ENCODE results near the gene MRPL34. TPM values are rescaled to one million over a fixed set of nuclear protein-coding genes. Genes with fewer than 3 reads are reported as not detected.
A peak's percentile ranks its signal among the peaks of the same experiment; 100 is the strongest.

The MRPL34 gene
- total and polyA plus RNA-seq, 10 donors, result 37.5 to 153 (median 74.7) TPM

GRCh38 chr19:17296273-17296672 lies 9.4 kb upstream of the MRPL34 start:
- Histone ChIP-seq H3K4me3 (no peak overlapping the region), H3K36me3 (peaks cover 0 to 44% (median 10%) of the 10 kb centered on the region in 6 donors), H3K27me3 (replicated peaks in 1 of 7) (no peaks in the 10 kb centered on the region), H3K27ac (peak overlapping the region in 3 of 8 donors; percentile 1 to 32 (median 23)), H3K4me1 (peaks cover 0 to 46% (median 11%) of the 10 kb centered on the region in 6 donors), H3K9me3 (peaks cover 0 to 8% (median 7%) of the 10 kb centered on the region in 8 donors)
- no peak for DNase-seq
- WGBS, 5 donors, result 61 to 69% (median 66%) methylated on average over 4 of the region's 4 CpGs
- TF ChIP-seq CTCF (IDR thresholded peaks at IDR 0.05 in 8 of 11, conservative IDR thresholded peaks at IDR 0.05 in 3 of 11) (no peak), POLR2AphosphoS5 (IDR thresholded peaks at IDR 0.05) (peak in 1 of 3 donors; percentile 56)
- intact Hi-C loops (cut with DNase I; ENCODE audit: low total_unique reads), result no loop called here

GRCh38 chr19:17296976-17297375 lies 8.7 kb upstream of the MRPL34 start:
- WGBS, 5 donors, result 80 to 91% (median 89%) methylated on average over 6 of the region's 6 CpGs

GRCh38 chr19:17300992-17301619 lies 4.6 kb upstream of the MRPL34 start:
- Histone ChIP-seq H3K4me1 (peaks cover 22 to 51% (median 38%) of the 10 kb centered on the region in 6 donors), H3K27me3 (replicated peaks in 1 of 7) (no peaks in the 10 kb centered on the region), H3K27ac (no peak overlapping the region), H3K9me3 (peaks cover 0 to 8% (median 7%) of the 10 kb centered on the region in 8 donors), H3K4me3 (no peak overlapping the region), H3K36me3 (peaks cover 0 to 36% (median 10%) of the 10 kb centered on the region in 6 donors)
- no peak for TF ChIP-seq CTCF (IDR thresholded peaks at IDR 0.05 in 8 of 11, conservative IDR thresholded peaks at IDR 0.05 in 3 of 11)
- WGBS, 5 donors, result 95 to 96% (median 95%) methylated on average over 33 to 51 of the region's 51 CpGs
- DNase-seq, result peak; percentile 77
- intact Hi-C loops (cut with DNase I; ENCODE audit: low total_unique reads), result no loop called here

More at GRCh38 chr19:17296976-17297375, 8.7 kb upstream of the MRPL34 start:
- peaks cover under 1 to 46% (median 11%) of the 10 kb centered on the region in 6 donors for H3K4me1 ChIP-seq
- H3K36me3 ChIP-seq, result peaks cover 0 to 46% (median 10%) of the 10 kb centered on the region in 6 donors
- no peak overlapping the region for H3K4me3 ChIP-seq
- H3K9me3 ChIP-seq, result peaks cover 0 to 8% (median 7%) of the 10 kb centered on the region in 8 donors
- TF ChIP-seq POLR2A (IDR thresholded peaks at IDR 0.05) (no peak), CTCF (IDR thresholded peaks at IDR 0.05 in 8 of 11, conservative IDR thresholded peaks at IDR 0.05 in 3 of 11) (no peak), POLR2AphosphoS5 (IDR thresholded peaks at IDR 0.05) (no peak)
- intact Hi-C loops (cut with DNase I; ENCODE audit: low total_unique reads), result no loop called here
- no peak overlapping the region for H3K27ac ChIP-seq
- no peaks in the 10 kb centered on the region for H3K27me3 ChIP-seq (replicated peaks in 1 of 7)
- DNase-seq, result no peak

DNA sequence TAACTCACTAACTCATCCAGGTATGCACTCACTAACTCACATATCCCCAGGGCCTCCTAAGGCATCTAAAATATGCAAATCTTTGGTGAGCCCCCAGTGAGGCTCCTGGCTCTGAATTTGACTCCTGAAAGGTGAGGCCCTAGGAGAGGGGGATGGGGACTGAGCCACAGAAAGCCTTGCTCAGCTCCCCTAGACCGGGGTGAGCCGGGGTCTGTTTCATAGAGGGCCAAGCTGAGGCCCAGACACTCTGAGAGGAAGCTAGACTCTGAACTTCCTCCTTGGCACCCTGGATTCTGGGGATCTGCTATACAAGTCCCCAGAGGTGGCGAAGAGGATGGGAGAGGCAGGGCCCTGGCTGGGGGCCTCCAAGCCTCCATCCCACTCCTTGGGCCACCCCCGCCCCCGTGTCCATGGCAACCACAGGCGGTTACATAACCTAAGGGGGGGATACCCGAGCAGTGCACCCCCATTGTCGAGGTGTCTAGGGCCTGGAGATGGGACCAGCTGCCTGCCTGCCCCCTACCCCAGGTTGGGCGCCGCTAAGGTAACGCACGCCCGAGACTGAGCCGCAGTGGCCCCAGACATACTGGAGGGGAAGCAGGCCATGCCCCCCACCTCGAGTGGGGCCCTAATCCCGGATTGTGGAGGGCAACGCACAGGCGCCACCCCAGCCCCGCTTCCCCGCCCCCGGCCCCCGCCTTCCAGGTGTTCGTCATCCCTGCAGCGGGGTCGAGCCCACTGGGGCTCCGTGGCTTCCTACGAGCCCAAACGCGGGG lies 3.1 kb upstream of the MRPL34 start:
- Histone ChIP-seq H3K4me3 (peak overlapping the region; percentile 50 to 80 (median 72)), H3K27me3 (replicated peaks in 1 of 7) (no peaks in the 10 kb centered on the region), H3K9me3 (peaks cover 0 to 8% (median 7%) of the 10 kb centered on the region in 8 donors), H3K4me1 (peaks cover 31 to 66% (median 49%) of the 10 kb centered on the region in 6 donors), H3K27ac (peak overlapping the region; percentile 61 to 94 (median 78)), H3K36me3 (peaks cover 0 to 36% (median 10%) of the 10 kb centered on the region in 6 donors)
- peak; percentile 85 for DNase-seq
- intact Hi-C loops (cut with DNase I; ENCODE audit: low total_unique reads), result no loop called here
- no peak for TF ChIP-seq CTCF (IDR thresholded peaks at IDR 0.05 in 8 of 11, conservative IDR thresholded peaks at IDR 0.05 in 3 of 11)
- no peak for TF ChIP-seq POLR2AphosphoS5 (IDR thresholded peaks at IDR 0.05)
- TF ChIP-seq POLR2A (IDR thresholded peaks at IDR 0.05), result no peak
- 8 to 23% (median 11%) methylated on average over 6 to 29 of the region's 29 CpGs for WGBS, 5 donors
